Spleen (tissue), 11 donors: ENCODE data around the gene ARIH2. TPM values are rescaled to one million over a fixed set of nuclear protein-coding genes. Genes with fewer than 3 reads are reported as not detected.

ENCODE experiments used
- DNase-seq: peaks from one replicate; pipeline ENCODE4 v3.0.0-alpha.2; 2020
- H3K27ac ChIP-seq, 8 donors: fragments of 200-600 bp; sonication (generic) in 7 of 8; 1 replicate in 4 of 8; 2 replicates in 4 of 8; pipeline versions ENCODE4 v1.5.0 to v1.8.0; 2016 to 2021; ENCODE audit warnings: inconsistent platforms in 4 of 8, mild to moderate bottlenecking in 4 of 8, moderate library complexity in 1 of 8
- H3K27me3 ChIP-seq, 7 donors: fragments of 200-600 bp; sonication (generic) in 6 of 7; replicated peaks in 1 of 7; 1 replicate in 4 of 7; 2 replicates in 3 of 7; pipeline versions ENCODE4 v1.5.0 to v1.8.0; 2016 to 2021; ENCODE audit warnings: inconsistent platforms in 3 of 7, mild to moderate bottlenecking in 1 of 7
- H3K36me3 ChIP-seq, 6 donors: fragments of 200-600 bp; sonication (generic) in 5 of 6; 1 replicate in 4 of 6; 2 replicates in 2 of 6; pipeline versions ENCODE4 v1.5.0 to v1.8.0; 2016 to 2021; ENCODE audit warnings: inconsistent platforms in 2 of 6
- H3K4me1 ChIP-seq, 6 donors: fragments of 200-600 bp; sonication (generic) in 5 of 6; 1 replicate in 3 of 6; 2 replicates in 3 of 6; pipeline versions ENCODE4 v1.5.0 to v1.8.0; 2016 to 2021; ENCODE audit warnings: inconsistent platforms in 3 of 6
- H3K4me3 ChIP-seq, 8 donors: fragments of 200-600 bp; sonication (generic) in 7 of 8; 1 replicate in 4 of 8; 2 replicates in 4 of 8; pipeline versions ENCODE4 v1.5.0 to v1.8.0; 2016 to 2021; ENCODE audit warnings: inconsistent platforms in 4 of 8, mild to moderate bottlenecking in 4 of 8, moderate library complexity in 2 of 8
- H3K9me3 ChIP-seq, 8 donors: fragments of 200-600 bp; sonication (generic) in 7 of 8; 1 replicate in 4 of 8; 2 replicates in 4 of 8; pipeline versions ENCODE4 v1.5.0 to v1.8.0; 2016 to 2021; ENCODE audit warnings: inconsistent platforms in 4 of 8
- POLR2A ChIP-seq, 3 donors: fragments of 450-650 bp; IDR thresholded peaks; one replicate each; pipeline ENCODE4 v1.5.1; 2017; ENCODE audit warnings: antibody characterized with exemption in 3 of 3, mild to moderate bottlenecking in 1 of 3
- POLR2AphosphoS5 ChIP-seq, 3 donors: sonication (generic); formaldehyde crosslinking; IDR thresholded peaks; one replicate each; pipeline ENCODE4 v1.5.1; 2017; ENCODE audit warnings: antibody characterized with exemption in 3 of 3
- WGBS, 5 donors: extraction: QIAGEN DNeasy Blood & Tissue Kit in 3 of 5; methylation state at CpG; one replicate each; pipeline versions ENCODE4 v1.1.5 to v1.1.7; 2013 to 2018; 5-methylcytosine and 5-hydroxymethylcytosine counted together
- intact Hi-C: fragments of 100-400 bp; cut with DNase I; formaldehyde crosslinking; loops from one replicate; pipeline ENCODE4 v1.15.0; 2023; ENCODE audit warnings: low total_unique reads
- polyA plus RNA-seq, 3 donors: library from polyadenylated mRNA; stranded (reverse); fragments of 200-250 nt; gene quantifications; one replicate each; pipeline ENCODE4 v1.2.1, GENCODE V29; 2013
- total RNA-seq, 7 donors: library from RNA; depleted of rRNA in 3 of 7; stranded (reverse); fragments of >200 nt in 3 of 7; fragmentation: NEBNext Ultra II Directional in 4 of 7; extraction: Animal tissue kit (Norgen Biotek cat#: 25700) in 4 of 7; gene quantifications; one replicate each; pipeline versions ENCODE4 v1.1.0 to v1.2.1, GENCODE V29; 2016 to 2021
- TF ChIP-seq, protein P1 (sequence below), 11 experiments: fragments of 200-600 bp in 7 of 11; fragments of 450-650 bp in 4 of 11; sonication (generic) in 4 of 11; IDR thresholded peaks in 8 of 11; conservative IDR thresholded peaks in 3 of 11; 1 replicate in 7 of 11; 2 replicates in 4 of 11; pipeline versions ENCODE4 v1.4.0 to v1.8.0; 2016 to 2021; ENCODE audit warnings: antibody characterized with exemption in 11 of 11, inconsistent platforms in 4 of 11, mild to moderate bottlenecking in 1 of 11
- donor health status: healthy with polysubstance abuse.
- donor health status: DM: no; HTN: no; CAD: no; lungs with moderate emphysema.
- donor health status: DM: no; HTN: no; CAD: no.
- donor health status: Bipolar disorder and iron deficiency.
- donor health status: healthy.
- donor health status: DM: no; HTN: no; CAD: no.
- donor health status: DM: yes; HTN: yes; CAD: no.

Gene ARIH2
- total and polyA plus RNA-seq, 10 donors, result 25.2 to 112 (median 94.5) TPM

DNA sequence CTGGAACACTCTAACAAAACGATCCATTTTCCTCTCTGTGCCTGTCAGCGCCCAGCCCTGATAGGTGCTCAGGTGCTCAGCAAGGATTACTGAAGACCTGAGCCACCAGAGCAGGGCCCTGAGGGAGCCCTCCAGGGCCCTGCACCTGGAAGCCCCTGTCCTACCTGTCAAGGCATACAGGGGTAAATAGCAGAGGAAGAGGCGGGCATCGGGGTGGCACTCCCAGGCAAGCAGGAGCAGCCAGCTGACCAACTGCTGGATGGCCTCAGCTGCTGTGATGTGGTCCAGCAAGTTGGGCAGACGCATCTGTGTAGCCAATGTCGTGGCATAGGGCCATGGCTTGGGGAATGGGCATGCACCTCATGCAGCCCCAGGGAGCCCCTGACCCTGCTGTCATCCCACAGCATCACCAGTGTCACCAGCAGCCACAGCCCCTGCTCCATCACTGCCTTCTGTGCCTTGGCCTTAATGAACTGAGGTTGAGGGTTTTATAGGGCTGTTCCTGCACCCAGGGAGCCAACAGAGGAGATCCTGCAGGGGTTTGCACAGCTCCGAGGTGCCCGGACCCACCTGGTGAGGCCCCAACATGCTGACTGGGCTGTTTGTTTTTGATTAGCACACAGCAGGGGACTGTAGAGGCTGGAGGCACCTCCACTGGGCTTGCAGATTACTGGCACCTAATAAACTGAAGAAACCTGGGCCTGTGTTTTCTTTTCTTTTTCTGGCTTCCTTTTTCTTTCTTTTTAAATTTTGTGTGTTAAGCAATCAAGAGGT, 80.6 kb downstream of the ARIH2 start:
- WGBS, 5 donors, result 85 to 91% (median 89%) methylated on average over 8 of the region's 8 CpGs
- intact Hi-C loops, result no loop called here

DNA sequence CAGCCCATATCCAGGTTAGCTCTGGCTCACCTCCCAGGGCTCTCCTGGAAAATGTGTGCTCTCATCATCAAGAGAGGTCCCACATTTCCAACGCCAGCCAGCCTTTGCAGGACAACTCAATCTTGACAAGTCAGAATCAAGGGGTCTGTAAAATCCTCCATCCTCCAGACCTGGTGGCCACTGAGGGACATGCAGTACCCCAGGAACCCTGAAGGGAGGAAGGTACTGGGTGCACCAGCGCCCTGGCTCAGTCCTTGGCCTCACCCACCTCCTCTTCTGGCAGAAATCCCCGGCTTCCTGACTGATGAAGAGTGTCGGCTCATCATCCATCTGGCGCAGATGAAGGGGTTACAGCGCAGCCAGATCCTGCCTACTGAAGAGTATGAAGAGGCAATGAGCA, 82.5 kb downstream of the ARIH2 start:
- intact Hi-C loops, result no loop called here
- no peak overlapping the region for H3K27ac ChIP-seq
- TF ChIP-seq POLR2AphosphoS5 (IDR thresholded peaks at IDR 0.05), result no peak
- TF ChIP-seq POLR2A (IDR thresholded peaks at IDR 0.05), result no peak
- TF ChIP-seq, protein P1, sequence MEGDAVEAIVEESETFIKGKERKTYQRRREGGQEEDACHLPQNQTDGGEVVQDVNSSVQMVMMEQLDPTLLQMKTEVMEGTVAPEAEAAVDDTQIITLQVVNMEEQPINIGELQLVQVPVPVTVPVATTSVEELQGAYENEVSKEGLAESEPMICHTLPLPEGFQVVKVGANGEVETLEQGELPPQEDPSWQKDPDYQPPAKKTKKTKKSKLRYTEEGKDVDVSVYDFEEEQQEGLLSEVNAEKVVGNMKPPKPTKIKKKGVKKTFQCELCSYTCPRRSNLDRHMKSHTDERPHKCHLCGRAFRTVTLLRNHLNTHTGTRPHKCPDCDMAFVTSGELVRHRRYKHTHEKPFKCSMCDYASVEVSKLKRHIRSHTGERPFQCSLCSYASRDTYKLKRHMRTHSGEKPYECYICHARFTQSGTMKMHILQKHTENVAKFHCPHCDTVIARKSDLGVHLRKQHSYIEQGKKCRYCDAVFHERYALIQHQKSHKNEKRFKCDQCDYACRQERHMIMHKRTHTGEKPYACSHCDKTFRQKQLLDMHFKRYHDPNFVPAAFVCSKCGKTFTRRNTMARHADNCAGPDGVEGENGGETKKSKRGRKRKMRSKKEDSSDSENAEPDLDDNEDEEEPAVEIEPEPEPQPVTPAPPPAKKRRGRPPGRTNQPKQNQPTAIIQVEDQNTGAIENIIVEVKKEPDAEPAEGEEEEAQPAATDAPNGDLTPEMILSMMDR (IDR thresholded peaks at IDR 0.05 in 8 of 11, conservative IDR thresholded peaks at IDR 0.05 in 3 of 11), result no peak
- peaks cover 0 to 4% (median 3%) of the 10 kb centered on the region in 6 donors for H3K4me1 ChIP-seq
- H3K36me3 ChIP-seq, result peaks cover 0 to 32% (median 0%) of the 10 kb centered on the region in 6 donors
- H3K4me3 ChIP-seq, result no peak overlapping the region
- no peaks in the 10 kb centered on the region for H3K9me3 ChIP-seq
- H3K27me3 ChIP-seq, result no peaks in the 10 kb centered on the region
- WGBS, 5 donors, result 79 to 89% (median 83%) methylated on average over 5 to 6 of the region's 6 CpGs
- no peak for DNase-seq

More for the DNA sequence above, 80.6 kb downstream of the ARIH2 start:
- Histone ChIP-seq H3K27me3 (no peaks in the 10 kb centered on the region), H3K4me3 (no peak overlapping the region), H3K9me3 (no peaks in the 10 kb centered on the region), H3K36me3 (peaks cover 0 to 49% (median 2%) of the 10 kb centered on the region in 6 donors), H3K27ac (no peak overlapping the region), H3K4me1 (no peaks in the 10 kb centered on the region)
- TF ChIP-seq POLR2AphosphoS5 (IDR thresholded peaks at IDR 0.05) (no peak), POLR2A (IDR thresholded peaks at IDR 0.05) (no peak)
- TF ChIP-seq, protein P1 (IDR thresholded peaks at IDR 0.05 in 8 of 11, conservative IDR thresholded peaks at IDR 0.05 in 3 of 11), result no peak
- DNase-seq, result peak; percentile 62

DNA sequence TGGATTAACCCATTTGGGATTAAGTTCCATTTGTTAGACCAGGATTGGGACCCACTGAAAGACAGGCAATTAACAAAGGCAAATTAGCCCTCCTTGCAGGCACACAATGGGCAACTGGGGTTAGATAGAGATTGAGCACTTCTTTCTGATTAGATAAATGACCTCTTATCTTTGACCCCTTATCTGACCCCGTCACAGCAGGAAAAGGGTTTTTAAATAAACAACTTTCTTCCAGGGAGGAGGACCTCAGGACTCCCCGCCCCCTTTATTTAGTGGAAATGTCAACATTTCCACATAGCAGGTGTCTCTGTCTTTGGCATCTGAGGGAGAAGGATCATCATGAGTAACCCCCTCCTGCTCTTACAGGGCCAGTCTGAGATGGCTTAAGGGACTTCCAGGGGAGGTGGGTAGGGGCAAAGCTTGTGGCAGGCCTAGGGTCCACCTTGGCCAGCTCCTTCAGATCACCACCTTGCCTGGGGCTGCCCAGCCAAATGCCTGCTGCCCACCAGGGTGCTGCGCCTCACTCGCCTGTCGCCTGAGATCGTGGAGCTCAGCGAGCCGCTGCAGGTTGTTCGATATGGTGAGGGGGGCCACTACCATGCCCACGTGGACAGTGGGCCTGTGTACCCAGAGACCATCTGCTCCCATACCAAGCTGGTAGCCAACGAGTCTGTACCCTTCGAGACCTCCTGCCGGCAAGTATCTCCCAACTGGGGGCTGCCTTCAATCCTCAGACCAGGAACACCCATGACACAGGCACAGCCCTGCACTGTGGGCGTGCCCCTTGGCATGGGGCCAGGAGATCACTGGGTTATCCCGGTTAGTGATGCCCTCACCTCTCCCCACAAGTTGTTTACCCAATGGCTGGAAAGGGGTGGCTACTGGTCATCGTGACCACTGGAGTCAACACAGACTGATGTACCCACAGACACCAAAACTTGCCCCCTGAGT, 86.0 kb downstream of the ARIH2 start:
- TF ChIP-seq, protein P1 (IDR thresholded peaks at IDR 0.05 in 8 of 11, conservative IDR thresholded peaks at IDR 0.05 in 3 of 11), result no peak
- TF ChIP-seq POLR2AphosphoS5 (IDR thresholded peaks at IDR 0.05), result peak in 1 of 3 donors; percentile 28
- no peak overlapping the region for H3K27ac ChIP-seq
- no peaks in the 10 kb centered on the region for H3K9me3 ChIP-seq
- DNase-seq, result no peak
- H3K36me3 ChIP-seq, result peaks cover 0 to 20% (median 0%) of the 10 kb centered on the region in 6 donors
- intact Hi-C loops, result no loop called here
- H3K4me3 ChIP-seq, result no peak overlapping the region
- peaks cover 12 to 32% (median 24%) of the 10 kb centered on the region in 6 donors for H3K4me1 ChIP-seq
- 87 to 96% (median 94%) methylated on average over 5 to 16 of the region's 16 CpGs for WGBS, 5 donors
- H3K27me3 ChIP-seq, result no peaks in the 10 kb centered on the region
